SK-MEL-5 (cell line): ENCODE data around the gene WDFY4. TPM values are rescaled to one million over a fixed set of nuclear protein-coding genes. Genes with fewer than 3 reads are reported as not detected.
"Not testable (repeated sequence)": the region's sequence is repeated elsewhere in the genome, so short reads cannot be mapped to it uniquely, and the experiment has no call there.

Experiments
- DNase-seq: peaks from one replicate; pipeline ENCODE4 v3.0.0-alpha.2; 2016; ENCODE audit warnings: low read depth, low spot score
- in situ Hi-C: cut with HindIII; loops from 2 replicates; pipeline ENCODE4 v1.10.0; 2016; ENCODE audit warnings: low sequenced_read_pairs, high pct_unique_total_duplicates, low pct_unique_long_range_greater_than_20kb
- polyA plus RNA-seq, 2 experiments: library from polyadenylated mRNA; depleted of rRNA; stranded (reverse); fragments of >200 nt; gene quantifications; 2 replicates each; pipeline ENCODE4 v1.2.3, GENCODE V29; 2015
- total RNA-seq: library from RNA; depleted of rRNA; stranded (reverse); fragments of >200 nt; shearing (Covaris generic); gene quantifications from 2 replicates; pipeline ENCODE4 v1.2.3, GENCODE V29; 2014; rRNA removed

The WDFY4 gene
- not detected in 2 replicates for total RNA-seq
- polyA plus RNA-seq (2015; cell fraction: cytosol; rRNA removed), result not detected in 2 replicates
- polyA plus RNA-seq (2015; cell fraction: nucleus; rRNA removed), result not detected in 2 replicates

- in situ Hi-C loops, result no loop called here
- DNase-seq, result no peak
Observed at GRCh38 chr10:48684792-48685623, at the start of gene WDFY4. TSS of gene WDFY4 (plus strand) at chr10:48684873. CDS start at chr10:48709733, 24,860 bp downstream.

GRCh38 chr10:48634984-48635557 is 49.6 kb upstream of the WDFY4 start:
- DNase-seq, result no peak
- in situ Hi-C loops, result no loop called here

DNA sequence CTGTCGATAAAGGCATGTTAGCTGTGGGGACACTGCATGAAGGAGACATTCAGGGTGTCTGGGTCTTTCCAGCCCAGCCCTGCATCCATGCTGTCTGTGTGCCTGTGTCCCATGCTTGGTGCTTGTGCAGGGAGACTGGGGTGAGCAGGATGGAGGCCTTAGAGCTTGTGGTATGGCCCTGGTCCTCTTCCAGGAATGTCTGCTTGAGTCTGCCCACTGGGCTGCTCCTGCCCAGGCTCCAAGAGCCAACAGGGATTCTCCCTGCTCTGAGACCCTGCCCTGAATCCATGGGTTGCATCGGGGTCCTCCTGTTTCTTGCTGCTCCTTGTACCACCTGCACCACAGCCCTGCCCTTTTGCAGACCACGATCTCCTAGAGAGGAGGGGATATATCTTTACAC is 48.4 kb upstream of the WDFY4 start:
- in situ Hi-C loops, result no loop called here
- no peak for DNase-seq

GRCh38 chr10:48636901-48637300 is 47.8 kb upstream of the WDFY4 start:
- DNase-seq, result no peak
- in situ Hi-C loops, result no loop called here

GRCh38 chr10:48638158-48638557 is 46.5 kb upstream of the WDFY4 start:
- no peak for DNase-seq
- in situ Hi-C loops, result no loop called here

- in situ Hi-C loops, result no loop called here
- DNase-seq, result no peak
Observed at GRCh38 chr10:48638739-48639527, 45.7 kb upstream of the WDFY4 start.

- no peak for DNase-seq
- in situ Hi-C loops, result no loop called here
Observed at GRCh38 chr10:48639632-48640031, 45.0 kb upstream of the WDFY4 start.

DNA sequence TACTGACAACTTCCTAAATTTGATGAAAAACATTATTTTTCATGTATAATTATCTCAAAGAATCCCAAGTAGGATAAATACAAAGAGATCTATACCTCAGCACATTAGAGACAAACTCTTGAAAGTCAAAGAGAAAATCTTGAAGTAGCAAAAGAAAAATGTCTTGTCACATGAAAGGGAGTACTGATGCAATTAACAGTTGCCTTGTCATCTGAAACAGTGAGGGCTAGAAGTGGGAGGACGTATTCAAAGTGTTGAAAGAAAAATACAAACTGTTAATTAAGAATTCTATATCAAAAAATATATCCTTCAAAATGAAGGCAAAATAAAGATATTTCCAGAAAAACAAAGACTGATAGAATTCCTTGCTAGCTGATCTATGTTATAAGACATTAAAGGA is 44.3 kb upstream of the WDFY4 start:
- in situ Hi-C loops, result no loop called here
- DNase-seq, result no peak

GRCh38 chr10:48641099-48641690 is 43.5 kb upstream of the WDFY4 start:
- DNase-seq, in situ Hi-C loops: not testable (repeated sequence)

DNA sequence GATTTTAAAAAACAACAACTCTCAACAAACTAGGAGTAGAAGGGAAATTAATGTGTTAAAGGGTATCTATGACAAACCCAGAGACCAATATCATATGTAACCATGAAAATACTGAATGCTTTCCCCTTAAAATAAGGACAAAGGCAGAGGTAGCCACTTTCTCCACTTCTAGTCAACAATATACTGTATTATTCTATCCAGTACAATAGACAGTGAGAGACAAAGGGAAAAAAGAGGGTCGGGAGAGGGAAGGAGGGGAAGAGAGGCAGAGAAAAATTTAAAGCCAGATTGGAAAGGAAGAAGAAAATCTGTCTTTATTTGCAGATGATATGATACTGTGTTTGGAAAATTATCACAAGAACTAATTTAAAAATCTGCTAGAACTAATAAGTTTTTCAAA is 39.1 kb upstream of the WDFY4 start:
- in situ Hi-C loops, result no loop called here
- DNase-seq, result no peak

GRCh38 chr10:48647073-48647472 is 37.6 kb upstream of the WDFY4 start:
- in situ Hi-C loops, DNase-seq: not testable (repeated sequence)

GRCh38 chr10:48648172-48648942 is 36.3 kb upstream of the WDFY4 start:
- no peak for DNase-seq
- in situ Hi-C loops, result no loop called here

- in situ Hi-C loops, result no loop called here
- no peak for DNase-seq
Observed at GRCh38 chr10:48649349-48649944, 35.2 kb upstream of the WDFY4 start.

GRCh38 chr10:48651293-48651692 is 33.4 kb upstream of the WDFY4 start:
- in situ Hi-C loops, result no loop called here
- no peak for DNase-seq

GRCh38 chr10:48651839-48652238 is 32.8 kb upstream of the WDFY4 start:
- in situ Hi-C loops, result no loop called here
- no peak for DNase-seq

DNA sequence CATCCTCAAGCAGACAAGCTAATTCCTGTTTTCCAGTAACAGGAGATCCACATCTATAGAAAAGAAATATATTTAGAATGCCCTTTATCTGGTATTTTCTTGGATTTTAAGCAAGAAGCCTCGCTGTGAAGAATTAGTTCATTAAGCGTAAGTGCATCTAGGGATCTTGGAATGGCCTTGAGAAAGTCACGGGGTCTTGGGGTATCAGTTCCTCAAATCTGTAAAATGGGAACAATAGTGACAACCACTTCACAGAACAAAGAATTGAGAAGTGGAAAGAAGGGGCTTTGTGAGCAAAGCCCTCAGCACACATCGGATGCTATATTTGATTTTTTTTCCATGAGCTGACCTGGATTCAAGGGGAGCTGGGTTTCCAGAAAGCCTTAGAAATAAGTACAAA is 32.3 kb upstream of the WDFY4 start:
- in situ Hi-C loops, result no loop called here
- DNase-seq, result no peak

GRCh38 chr10:48653347-48653746 is 31.3 kb upstream of the WDFY4 start:
- in situ Hi-C loops, result no loop called here
- DNase-seq, result no peak
